AG09309 (cell line): ENCODE results near the gene TMEM247.

Experiments used
- DNase-seq: peaks from one replicate; pipeline ENCODE4 v3.0.0-alpha.2; 2010; ENCODE audit warnings: low read depth
- H3K4me3 ChIP-seq: 2 replicates; pipeline ENCODE4 v1.5.1; 2011; ENCODE audit warnings: mild to moderate bottlenecking, low read depth, low read length, moderate library complexity; ENCODE audit not compliant: control insufficient read depth
- TF ChIP-seq, protein P1 (sequence below): IDR thresholded peaks from 2 replicates; pipeline ENCODE4 v1.5.1; 2011; ENCODE audit warnings: mild to moderate bottlenecking, low read depth, low read length, inconsistent platforms; ENCODE audit not compliant: insufficient read depth, control insufficient read depth; ENCODE audit errors: missing control alignments

TMEM247 gene

GRCh38 chr2:46435796-46436360, 43.5 kb upstream of the TMEM247 start:
- DNase-seq, result no peak

GRCh38 chr2:46436800-46437199, 42.6 kb upstream of the TMEM247 start:
- no peak overlapping the region for H3K4me3 ChIP-seq
- TF ChIP-seq, protein P1, sequence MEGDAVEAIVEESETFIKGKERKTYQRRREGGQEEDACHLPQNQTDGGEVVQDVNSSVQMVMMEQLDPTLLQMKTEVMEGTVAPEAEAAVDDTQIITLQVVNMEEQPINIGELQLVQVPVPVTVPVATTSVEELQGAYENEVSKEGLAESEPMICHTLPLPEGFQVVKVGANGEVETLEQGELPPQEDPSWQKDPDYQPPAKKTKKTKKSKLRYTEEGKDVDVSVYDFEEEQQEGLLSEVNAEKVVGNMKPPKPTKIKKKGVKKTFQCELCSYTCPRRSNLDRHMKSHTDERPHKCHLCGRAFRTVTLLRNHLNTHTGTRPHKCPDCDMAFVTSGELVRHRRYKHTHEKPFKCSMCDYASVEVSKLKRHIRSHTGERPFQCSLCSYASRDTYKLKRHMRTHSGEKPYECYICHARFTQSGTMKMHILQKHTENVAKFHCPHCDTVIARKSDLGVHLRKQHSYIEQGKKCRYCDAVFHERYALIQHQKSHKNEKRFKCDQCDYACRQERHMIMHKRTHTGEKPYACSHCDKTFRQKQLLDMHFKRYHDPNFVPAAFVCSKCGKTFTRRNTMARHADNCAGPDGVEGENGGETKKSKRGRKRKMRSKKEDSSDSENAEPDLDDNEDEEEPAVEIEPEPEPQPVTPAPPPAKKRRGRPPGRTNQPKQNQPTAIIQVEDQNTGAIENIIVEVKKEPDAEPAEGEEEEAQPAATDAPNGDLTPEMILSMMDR, result no peak
- DNase-seq, result no peak

More at GRCh38 chr2:46435796-46436360, 43.5 kb upstream of the TMEM247 start:
- no peak overlapping the region for H3K4me3 ChIP-seq
- TF ChIP-seq, protein P1, result no peak

DNA sequence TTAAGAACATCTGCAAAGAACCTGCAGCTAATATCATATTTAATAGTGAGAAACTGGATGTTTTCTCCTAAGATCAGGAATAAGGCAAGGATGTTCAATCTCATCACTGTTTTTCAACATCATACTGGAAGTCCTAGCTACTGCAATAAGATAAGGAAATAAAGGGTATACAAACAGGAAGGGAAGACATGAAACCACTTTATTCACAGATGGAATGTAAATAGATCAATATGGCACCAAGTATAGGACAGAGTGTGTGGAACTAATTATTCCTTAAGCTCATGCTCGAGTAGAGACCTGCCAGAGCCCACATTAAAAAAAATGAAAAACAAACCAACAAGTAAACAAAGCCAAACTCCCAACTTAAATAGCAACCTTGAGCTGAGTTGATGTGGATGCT, 41.3 kb upstream of the TMEM247 start:
- no peak for DNase-seq
- TF ChIP-seq, protein P1, result no peak
- no peak overlapping the region for H3K4me3 ChIP-seq

DNA sequence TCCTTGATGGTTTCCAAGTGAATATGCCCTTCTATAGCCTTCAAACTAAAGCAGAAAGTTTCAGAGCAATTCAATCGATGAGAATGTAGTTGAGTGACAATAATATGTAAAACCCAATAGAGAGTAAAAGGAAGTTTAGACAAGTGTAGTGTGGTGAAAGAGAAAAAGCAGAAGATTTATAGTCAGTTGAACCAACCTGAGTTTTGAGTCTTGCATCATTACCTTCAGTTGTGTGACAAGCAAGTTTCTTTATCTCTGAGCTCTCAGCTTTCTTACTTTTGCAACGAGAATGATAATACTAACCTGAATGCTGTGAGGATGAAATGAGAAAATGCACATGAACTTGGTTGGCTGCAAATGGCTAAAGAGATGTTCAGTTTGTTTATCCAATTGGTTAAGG, 40.6 kb upstream of the TMEM247 start:
- no peak overlapping the region for H3K4me3 ChIP-seq
- no peak for DNase-seq
- TF ChIP-seq, protein P1, result no peak

GRCh38 chr2:46439582-46439981, 39.8 kb upstream of the TMEM247 start:
- TF ChIP-seq, protein P1, result no peak
- DNase-seq, result no peak
- no peak overlapping the region for H3K4me3 ChIP-seq

GRCh38 chr2:46441838-46442712, 37.3 kb upstream of the TMEM247 start:
- TF ChIP-seq, protein P1, result no peak
- H3K4me3 ChIP-seq, result no peak overlapping the region
- no peak for DNase-seq
